Stimulated activated naive CD4-positive, alpha-beta T cell treated with Interleukin-2 at 50 U/mL for 16 hours (primary cell): ENCODE results near the gene GRID2.

Experiments used
- DNase-seq: peaks from one replicate; lab custom pipeline; 2025; lab: John Stamatoyannopoulos, UW

The GRID2 gene

DNA sequence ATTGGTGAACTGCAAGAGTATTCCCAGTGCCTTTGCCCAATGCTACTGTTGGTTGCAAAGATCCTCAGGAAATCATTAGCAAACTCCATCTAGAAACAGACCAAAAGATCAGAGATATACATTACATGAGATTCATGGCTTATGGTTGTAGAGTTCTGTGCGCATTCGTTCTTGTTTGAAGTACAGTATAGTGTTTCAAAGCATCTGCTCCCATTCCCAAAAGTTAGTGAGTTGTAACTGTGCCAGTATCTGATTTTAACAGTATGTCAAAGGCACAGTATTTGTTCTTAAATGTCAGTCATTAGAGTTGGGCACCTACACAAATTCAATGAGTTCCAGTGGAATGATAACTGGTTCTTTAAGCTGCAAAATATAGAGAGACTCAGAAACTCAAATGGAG is 1210.1 kb downstream of the GRID2 start:
- no peak for DNase-seq

DNA sequence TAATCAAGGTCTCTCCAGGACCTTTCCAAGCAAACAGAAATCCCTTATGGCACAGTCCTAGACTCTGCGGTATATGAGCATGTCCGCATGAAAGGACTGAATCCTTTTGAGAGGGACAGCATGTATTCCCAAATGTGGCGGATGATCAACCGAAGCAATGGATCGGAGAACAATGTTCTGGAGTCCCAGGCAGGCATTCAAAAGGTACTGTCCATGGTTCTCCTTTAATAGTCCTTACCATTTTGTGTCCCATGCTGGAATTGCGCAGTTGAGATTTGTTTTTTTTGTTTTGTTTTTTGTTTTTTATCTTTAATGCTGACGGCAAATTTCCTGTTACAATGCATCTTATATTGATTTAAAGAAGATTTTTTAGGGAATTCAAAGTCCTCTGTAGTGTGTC is 1211.4 kb downstream of the GRID2 start:
- DNase-seq: no peak

DNA sequence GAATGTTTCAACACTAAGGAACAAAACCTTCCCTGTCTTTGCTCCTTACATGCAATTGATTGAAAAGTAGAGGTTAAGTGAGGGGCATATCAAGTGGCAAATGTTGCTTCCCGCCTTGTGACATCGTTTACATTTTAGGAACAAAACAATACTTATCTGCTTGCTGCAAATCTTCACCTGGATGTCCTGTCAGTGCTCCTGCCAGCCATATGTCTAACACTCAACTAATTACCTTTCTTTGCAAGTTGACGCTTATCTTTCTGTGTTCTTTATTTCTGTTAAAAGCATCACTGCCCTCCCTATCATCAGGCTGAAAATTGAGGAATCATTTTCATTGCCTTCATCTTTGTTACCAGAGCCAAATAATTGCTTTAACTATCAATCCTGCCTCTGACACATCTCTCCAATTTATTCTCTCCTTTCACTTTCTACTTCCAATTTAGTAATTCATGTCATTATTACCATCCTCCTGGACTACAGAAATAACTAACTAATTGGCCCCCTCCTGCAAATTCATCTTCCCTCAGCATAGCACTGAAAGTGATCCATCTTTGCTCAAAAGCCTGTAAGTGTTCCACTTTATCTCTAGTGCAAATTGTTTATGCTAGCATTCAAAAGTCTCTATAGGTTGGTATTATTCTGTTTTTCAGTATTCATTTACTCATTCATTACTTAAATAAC is 1226.1 kb downstream of the GRID2 start:
- DNase-seq: no peak

DNA sequence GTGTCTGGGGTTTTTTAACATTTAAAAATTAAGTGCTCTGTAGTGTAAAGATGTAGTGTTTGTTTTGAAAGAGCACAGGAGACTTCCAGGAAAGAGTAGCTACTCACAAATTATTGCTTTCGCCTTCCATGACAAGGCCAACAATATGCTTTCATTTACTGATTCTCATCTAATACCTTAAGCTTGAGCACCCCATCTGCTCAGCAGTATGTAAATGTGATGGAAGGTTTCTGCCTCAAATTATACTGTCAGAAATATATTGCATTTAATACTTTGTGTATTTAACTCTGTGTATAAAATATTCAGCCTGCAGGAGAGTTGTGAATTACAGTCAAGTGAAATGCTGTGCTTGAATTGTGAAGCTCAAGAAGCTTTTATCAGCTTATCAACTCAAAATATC is 1228.5 kb downstream of the GRID2 start:
- no peak for DNase-seq

DNA sequence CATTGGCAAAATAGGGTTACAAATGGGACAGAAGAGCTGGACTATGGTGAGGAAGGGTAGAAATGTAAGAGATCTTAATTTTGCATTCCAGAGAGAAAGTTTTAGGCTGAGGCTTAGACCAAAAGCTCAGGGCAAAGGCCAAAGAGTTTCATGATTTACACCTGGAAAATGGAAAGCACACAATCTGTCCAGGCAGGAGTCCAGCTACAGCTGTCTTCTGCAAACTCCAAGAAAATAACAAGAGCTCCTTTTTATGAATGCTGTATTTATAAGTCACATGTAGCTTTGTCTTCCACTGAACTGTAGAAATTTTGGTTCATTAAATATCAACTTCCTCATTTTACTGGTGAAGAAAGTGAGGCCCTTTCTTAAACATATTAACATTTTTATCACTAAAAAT is 1236.8 kb downstream of the GRID2 start:
- no peak for DNase-seq

DNA sequence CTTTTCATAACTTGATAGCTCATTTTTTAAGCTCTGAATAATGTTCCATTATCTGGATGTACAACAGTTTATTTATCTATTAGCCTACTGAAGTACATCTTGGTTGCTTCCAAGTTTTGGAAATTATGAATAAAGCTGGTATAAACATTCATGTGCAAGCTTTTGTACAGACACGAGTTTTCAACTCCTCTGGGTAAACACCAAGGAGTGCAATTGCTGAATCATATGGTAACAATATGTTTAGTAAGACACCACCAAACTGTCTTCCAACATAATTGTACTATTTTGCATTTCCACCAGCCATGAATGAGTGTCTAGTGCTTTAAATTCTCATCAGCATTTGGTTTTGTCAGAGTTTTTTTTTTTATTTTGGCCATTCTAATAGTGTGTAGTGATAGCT is 1258.1 kb downstream of the GRID2 start:
- no peak for DNase-seq

DNA sequence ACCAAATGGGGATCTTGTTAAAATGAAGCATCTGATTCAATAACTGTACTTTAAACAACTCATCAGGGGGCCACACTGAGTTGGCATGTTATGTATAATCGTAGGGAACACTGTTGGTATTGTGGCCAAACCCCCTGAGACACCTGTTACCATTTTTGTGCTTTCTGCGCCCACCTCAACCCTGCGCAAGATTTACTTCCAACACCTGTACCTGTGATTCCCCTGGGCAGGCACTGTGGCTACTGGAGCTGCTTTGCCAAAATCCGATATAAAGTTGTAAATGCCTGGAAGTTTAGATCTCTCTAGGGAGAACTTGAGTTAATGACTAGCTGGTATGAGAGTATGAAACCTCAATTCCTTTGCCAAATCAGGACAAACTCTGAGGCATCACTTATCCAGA is 1265.0 kb downstream of the GRID2 start:
- no peak for DNase-seq

DNA sequence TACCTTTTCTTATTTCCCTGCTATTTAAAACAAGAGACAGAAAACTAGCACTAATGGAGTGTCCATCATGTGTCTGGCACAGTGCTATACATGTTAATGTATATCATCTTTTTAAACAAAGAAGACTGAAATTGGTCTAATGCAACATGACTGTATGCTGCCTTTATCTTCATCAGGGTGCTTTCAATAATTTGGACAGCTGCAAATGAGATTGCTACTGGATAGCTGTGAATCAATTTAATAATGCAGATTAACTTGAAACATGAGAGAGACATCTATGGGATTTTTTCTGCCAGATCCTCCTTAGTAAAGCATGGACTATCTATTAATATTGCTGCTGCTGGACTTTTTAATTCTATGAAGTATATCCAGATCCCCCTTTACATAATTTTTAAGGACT is 1269.5 kb downstream of the GRID2 start:
- no peak for DNase-seq

DNA sequence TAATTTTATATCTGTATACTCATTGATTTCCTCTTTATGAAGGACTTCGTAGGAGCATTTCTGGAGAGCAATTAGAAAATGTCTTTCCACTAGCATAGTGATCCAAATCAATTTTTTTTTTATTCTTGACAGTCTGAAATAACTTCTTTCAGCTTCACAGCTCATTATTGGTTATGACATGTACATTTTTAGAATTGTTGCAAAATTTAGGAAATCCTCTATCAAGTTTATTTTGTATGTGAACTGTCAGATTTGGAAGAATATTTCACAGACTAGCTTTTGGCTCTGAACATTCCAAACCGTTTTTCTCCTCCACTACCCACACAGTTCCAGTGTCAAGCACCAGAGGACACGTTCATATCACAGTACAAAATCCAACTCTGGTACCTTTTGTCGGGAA is 1275.2 kb downstream of the GRID2 start:
- no peak for DNase-seq

DNA sequence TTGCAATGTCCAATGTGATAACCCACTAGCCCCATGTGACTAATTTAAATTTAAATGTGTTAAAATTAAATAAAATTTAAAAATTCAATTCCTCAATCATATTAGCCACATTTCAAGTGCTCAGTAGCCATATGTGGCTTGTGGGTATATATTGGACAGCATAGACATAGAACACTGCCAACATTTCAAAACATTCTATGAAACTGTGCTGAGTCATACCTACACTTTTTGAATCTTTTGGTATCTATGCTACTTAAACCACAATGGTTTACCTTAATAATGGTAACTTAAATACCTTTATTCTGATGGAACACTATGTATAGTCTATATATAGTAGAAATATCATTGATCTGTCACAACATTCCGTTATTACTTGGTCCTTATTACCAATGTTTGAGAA is 1301.4 kb downstream of the GRID2 start:
- no peak for DNase-seq

DNA sequence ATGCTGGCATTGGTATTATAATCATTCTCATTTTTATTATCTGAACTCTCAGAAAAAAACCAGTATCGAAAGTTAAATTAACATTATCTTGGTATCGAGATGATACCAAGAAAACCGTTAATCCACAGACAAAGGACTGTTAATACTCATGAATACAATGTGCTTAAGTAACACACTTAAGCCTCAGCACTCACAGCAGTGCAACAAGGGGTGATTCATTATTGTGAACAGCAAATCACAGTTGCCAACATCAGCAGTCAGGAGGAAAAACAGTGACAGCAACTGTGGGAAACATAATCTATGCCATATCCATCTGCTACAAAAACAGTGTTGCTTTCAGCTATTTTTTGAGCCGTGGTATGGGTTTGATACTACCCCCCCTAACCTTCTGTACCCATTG is 1313.8 kb downstream of the GRID2 start:
- DNase-seq: no peak

DNA sequence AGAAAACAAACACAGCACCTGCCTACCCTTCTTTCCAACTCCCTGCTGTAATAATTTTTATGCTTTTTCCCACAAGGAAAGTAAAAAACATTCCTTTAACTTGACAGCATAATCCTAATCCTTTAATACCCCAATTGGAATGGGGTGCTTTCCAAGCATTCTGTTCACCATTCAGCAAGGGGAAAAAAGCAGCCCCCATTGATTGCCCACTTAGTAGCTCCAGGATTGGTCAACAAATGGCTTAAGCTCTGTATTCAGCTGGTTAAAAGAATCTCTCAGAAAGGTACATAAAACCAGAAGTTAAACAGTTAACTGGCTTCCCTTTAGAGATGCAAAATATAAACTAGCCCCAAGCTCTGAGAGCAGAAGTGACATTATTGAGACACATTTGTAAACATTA is 1330.0 kb downstream of the GRID2 start:
- DNase-seq: no peak

DNA sequence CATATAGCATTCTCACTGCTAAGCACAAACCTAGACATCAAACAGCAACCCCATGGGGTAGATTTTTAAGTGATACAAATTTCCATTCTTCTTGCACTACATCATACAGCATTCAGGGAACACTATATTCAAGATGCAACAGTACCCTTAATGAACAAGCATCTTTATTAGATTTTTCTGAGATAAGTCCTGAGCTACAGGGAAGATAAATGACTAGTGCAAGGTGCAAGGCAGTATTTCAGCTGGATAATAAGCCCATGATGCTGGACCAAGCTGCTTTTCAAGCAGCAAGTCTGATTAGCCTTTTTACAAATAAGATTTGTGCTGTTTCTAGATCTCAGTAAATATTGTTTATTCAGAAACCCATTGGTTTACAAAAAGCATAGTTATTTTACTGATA is 1332.2 kb downstream of the GRID2 start:
- DNase-seq: no peak

DNA sequence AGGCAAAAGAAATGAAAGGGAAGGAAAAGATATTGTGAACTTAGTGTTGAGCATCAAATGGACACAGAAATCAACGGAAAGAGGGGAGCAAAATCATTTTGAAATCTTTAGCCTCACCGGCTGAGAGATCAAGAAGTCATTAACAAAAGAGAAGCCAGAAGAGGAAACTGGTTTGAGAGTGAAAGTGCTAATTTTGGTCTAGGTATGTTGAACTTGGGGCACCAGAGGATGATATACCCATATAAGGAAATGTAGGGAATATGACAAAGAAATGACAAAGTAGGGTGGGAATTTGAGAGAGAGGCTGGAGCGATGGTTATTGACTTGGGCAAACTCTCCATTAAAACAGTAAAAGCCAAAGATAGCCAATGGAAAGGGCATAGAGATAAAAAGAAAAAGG is 1341.4 kb downstream of the GRID2 start:
- no peak for DNase-seq

DNA sequence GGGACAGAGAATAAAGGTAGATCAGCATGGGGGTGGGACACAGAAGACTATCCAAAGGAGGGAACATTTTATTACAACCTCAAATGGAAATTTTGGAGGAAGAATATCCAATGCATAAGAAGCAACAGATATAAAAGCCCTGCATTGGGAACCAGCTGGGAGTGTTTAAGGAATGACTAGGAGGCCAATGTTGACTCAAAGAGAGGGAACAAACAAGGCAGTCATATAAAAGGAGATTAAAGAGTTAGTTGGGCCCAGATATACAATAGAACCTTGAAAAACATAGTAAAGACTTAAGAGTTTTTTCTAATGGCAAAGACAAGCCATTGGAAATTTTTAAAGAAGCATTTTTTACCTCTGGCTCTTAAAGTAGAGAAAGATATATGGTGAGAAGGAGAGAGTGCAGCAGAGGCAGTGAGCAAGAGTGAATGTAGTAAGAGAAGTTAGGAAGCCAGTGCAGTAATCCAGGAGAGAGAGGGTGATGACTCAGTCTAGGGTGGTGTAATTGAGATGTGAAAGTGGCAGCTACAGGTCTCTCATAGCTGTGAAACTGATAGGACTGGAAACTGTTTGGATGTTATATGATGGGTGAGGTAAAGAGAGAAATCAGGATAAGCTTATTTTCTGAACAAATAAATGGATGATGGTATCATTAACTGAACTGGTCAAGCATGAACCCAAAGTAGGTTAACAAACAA is 1342.6 kb downstream of the GRID2 start:
- no peak for DNase-seq

DNA sequence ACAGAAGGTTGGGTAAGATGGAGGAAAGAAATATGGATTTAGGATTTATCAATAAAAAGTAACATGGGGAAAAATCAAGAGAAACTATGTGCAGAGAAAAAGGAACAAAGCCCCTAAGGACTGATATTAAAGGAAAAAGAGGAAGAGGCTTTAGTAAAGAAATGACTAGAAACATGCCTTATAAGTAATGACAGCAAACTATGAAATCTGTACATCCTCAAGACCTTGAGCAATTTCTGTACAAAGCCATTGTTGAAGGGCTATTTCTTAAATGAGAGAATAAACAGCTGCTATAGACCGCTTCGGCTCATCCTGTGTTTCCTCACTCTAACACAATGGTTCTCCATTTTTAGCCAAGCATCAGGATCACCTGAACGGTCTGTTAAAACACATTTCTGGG is 1344.5 kb downstream of the GRID2 start:
- DNase-seq: no peak

DNA sequence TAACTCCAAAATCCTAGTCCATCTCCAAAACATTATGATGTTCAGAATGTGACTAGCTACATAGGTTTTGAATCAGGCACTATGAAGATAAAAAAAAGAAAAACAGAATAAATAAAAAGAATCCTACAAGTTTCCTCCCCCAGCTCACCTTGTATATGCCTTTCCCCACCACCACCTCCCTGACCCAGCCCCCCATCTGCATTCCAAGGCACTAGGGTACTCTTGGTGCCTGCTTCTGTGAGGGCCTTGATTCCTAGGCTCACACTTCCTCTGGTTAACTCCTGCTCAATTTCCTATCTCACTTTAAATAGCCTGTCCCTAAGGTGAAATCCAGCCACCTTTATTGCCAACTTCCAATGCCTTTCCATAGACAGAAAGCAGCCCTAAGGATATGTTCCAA is 1346.1 kb downstream of the GRID2 start:
- no peak for DNase-seq

DNA sequence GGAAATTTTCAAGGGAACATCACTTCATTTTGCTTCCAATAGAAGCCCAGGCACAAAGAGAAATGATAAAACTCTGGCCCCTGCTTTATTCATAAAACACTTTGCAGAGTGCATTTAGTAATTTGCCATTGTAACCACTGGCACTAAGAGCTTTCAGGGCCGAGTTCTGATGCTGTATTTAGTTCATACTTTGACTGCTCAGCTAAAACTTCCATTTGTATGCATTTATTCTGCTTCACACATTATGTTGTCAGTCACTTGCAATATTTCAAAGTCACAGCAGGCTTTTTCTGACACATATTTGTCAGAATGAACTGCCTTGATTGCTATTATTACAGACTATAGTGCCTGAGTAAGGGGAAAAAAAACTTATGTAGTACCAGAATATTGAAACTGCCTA is 1350.4 kb downstream of the GRID2 start:
- DNase-seq: no peak

DNA sequence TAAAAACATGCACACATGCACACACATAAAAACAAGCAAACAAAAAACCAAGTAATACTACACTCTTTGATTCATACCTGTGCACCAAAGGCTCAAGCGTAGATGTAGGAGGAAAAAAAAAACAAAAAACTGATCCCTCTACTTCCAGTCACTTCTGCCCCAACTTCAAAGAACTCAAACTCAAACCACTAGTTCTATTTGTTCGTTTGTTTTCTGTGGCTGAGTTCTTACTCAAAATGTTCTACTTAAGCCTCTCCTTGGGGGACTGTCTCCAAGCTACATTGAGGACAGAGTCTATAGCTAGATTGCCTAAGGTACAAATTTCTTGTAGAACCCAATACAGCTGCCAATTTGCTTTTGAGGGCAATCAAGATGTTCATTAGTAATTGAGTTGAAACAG is 1353.8 kb downstream of the GRID2 start:
- no peak for DNase-seq

DNA sequence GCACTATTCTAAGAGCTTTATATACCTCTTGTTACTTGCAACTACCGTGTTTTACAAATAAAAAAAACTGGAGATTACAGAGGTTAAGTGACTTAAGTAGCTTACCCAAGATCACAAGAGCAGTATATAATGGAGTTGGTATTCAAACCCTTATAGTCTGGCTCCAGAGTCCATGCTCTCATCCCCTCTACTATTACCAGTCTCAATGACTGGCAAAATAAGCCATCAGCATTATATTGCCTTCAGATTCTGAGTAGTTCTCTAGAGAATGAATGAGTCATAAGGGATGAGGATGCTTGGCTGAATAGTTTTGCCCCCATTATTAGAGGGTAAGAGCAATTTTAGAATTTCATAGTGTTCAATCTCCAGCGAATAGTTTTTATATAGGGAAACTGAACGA is 1354.7 kb downstream of the GRID2 start:
- DNase-seq: no peak

DNA sequence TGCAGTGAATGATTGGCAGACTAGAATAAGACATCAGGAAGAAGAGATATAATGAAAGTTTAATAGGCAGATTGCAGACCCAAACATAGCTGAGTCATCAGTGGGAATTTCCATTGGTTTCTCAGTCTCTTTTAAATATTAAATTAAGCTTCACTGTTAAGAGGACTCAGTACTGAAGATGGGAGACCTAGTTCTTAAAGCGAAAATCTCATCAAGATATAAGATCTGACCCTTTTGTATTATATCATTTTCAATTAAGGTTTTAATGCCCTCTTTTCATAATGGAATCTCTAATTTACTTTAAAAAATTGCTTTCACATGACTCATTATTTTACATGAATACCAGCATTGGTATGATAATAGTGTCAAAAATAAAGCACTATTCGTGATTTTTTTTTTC is 1355.9 kb downstream of the GRID2 start:
- DNase-seq: no peak

DNA sequence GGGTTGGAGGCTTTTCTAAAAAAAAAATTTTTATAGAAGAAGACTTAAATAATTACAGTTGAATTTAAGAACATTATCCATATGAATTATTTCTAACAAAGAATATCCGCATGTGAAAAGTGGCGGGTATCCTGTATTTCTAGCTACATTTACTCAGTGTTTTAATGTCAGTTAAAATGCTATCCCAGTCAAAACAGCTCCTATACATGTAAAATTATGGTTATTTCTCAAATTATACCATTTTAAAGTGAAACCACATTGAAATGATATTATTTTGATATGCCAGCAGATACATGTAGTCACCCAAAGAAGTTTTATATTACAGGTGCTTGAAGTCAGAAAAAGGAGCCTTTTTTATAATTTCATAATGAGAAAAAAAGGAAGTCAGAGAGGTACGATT is 1356.3 kb downstream of the GRID2 start:
- no peak for DNase-seq

DNA sequence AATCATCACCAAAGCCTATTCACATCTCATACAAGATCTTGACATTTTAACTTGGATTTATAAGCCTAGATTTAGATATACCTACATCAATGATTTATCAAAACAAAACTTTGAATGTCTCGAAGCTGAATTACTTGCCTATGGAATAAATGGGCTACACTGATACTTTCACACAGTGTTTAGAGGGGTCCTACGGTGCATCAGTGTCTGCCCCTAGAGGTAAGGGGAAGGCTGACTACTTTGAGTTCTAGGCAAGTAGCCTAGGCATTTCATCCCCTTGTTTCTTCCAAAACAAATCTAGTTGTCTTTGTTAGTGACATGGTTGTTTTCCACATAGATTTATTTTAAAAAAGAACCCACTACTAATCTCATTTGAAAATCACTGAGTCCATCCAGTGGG is 1366.7 kb downstream of the GRID2 start:
- DNase-seq: no peak

DNA sequence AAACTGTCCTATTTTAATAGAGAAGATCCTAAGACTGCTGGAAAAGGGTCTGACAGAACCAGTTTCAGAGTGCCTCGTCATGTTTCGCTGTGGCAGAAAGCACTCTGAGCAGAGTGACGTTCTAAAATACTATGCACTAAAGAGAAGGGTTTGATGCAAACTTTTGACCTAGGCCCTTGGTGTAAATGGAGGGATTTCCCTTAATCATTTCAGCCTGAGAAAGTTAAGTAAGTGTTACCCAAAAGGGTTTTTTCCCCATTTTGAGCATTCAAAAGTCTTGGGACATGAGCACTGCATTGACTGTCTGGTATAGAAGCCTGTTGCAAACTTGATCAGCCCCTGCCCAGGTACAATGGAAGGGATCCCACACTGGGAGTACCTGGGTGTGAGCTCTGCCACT is 1367.3 kb downstream of the GRID2 start:
- DNase-seq: no peak
